LoVo (cell line): ENCODE results near the gene TMEM132D.

ENCODE experiments used
- DNase-seq: peaks from one replicate; pipeline ENCODE4 v3.0.0-alpha.2; 2016; ENCODE audit warnings: low spot score

The TMEM132D gene

DNA sequence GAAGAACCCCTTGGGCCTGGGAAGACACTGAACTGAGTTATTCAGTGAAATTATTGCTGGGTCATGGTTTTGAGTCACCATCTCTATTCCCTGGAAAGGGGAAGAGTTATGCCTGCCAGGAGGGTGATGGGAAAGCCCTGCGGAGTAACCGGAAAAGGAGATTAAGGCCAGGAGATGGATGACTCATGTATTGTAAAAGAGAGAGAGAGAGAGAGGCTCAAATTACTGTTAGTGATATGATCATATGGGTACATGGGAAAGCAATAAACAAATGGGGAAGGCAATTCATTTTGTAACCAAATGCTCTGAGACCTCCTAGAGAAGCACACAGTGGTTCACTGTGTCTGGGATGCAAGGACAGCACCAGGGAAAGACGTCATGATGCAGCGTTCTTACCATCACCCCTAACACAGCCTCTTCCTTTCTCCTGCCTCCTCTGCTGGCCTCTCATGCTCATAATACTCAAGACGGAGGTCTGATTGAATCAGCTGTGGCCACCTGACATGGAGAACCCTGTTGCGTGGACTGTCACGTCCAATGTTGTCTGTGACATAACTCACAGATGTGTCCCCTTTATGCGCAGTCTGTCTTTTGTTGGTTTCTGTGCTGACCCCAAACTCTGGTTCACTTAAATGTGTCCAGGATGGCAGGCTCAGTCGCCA lies 243.7 kb downstream of the TMEM132D start:
- DNase-seq, result no peak

DNA sequence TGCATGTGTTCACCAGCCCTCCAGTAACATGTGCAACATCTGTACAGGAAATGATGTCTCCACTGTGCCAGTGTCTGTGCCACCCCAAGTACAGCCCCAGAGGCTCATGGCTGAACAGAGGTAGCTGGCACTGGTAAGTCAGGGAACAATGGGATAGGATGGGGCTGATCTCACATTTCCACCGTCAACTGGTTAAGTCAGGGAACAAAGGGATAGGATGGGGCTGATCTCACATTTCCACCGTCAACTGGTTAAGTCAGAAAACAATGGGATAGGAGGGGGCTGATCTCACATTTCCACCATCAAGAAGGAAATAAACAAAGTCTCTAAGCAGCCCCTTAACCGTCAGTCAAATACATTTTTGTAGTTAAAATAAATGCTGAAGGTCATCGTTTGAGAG lies 246.6 kb downstream of the TMEM132D start:
- no peak for DNase-seq

DNA sequence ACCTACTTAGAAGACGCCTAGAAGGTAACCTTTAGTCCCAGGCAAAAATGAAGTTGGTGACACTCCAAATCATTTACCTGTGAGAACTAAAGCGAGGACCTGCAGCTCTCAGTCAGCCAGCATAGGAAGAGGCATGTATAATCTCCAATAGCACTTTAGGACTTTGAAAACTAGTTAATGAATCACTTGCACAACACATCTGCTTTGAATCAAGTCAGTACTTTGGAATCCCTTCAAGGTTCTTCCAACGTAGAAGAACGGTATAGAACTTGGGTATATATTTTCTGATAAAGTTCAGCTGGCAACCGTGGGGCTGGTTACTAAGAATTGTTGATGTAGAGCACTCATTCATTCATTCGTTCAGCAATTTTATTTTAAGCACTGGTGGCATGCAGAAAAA lies 251.9 kb downstream of the TMEM132D start:
- DNase-seq, result no peak

DNA sequence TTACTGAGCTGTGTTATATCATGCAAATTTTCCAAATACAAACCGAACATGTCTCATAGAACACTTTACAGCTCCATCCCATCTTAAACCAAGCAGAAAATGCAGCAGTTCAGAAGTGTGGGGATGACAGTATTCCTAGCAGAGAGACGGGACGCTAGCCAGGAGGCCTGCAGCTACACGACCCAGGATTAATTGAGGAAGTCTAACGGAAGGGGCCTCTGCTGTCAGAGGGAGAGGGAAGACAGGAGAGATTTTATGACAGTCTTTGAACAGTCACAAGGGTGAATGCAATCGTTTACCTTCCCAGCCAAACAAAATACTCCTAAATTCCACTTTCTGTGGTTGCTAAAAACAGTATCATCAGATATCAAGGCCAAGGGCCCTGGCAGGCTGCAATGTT lies 261.9 kb downstream of the TMEM132D start:
- DNase-seq, result no peak

DNA sequence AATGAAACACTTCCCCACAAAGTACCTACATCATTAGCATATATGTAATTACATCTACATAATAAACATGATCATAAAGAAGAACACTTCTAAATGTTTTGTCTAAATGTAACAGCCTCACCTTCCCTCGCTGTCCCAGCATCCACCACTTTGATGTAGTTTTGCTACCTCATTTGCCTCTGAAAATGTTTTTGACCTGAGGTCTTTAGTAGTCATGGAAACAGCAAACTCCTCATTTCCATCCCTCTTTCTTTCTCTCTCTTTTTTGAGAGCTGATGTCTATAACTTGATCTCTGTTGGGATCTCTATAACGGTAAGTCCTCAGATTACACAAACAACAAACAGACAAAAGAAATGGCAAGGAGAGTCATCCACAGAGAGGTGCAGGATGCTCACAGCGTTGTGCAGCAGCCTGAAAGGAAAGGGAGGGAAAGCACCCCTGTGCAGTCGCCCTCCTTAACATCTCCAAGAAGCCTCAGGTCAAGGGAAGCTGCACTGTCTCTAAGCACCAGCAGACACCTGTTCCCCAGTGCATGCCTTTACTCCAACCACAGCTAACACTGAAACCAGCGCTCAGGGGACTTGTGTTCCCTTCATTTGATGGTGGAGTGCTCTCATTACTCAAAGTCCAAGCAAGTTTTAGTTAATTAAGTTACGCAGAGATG lies 268.7 kb downstream of the TMEM132D start:
- no peak for DNase-seq

DNA sequence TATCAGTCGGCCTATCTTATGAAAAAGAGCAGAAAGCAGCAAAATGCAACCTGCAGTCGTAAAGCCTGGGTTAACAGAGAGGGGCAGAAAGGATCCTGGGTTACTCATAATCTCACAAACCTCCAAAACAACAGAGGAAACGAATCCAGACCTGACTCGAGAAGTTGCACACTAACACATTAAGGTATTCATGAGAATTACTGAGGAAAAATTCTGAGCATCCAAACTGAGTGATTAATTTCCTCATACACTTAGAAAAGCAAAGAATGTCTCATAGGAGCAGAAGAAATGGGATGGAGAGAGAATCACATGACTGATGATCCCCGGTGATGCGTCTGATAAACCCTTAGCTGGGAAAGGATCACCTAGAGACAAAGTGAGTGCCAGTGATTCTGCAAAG lies 272.5 kb downstream of the TMEM132D start:
- no peak for DNase-seq

DNA sequence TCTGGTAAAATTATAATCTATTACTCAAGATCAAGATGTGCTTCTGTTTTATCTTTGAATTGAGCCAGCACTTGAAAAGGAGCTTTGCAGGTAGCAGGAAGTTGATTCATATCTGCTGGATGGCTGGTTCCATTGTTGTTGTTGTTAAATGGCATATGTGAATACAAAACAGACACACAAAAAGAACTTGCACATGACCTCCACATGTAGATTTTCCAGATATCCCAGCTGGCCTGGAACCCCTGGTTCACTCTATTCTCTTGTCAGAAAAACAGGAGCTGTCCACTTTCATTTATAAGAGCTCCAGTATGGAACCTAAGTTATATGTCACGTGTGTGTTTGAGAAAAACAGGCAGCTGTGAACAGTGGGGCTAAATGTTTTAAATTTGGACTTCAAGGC lies 273.9 kb downstream of the TMEM132D start:
- DNase-seq, result no peak

DNA sequence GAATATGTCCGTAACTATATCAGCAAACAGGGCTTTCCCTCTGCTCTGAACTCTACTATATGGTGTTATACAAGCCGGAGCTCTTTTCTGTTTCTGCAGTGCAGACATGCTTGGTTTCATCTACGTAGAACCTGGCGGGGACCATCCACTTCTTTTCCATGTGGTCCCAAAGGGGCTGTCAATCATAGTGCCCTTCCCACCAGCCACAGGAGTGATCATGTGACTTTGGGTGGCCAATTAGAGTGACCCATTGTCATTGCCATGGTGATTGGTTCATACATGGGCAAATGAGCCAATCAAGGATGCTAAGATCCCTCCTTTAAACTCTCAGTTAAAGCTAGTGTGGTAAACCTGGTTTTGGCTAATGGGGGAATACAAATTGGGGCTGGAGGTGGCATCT lies 281.3 kb downstream of the TMEM132D start:
- no peak for DNase-seq

DNA sequence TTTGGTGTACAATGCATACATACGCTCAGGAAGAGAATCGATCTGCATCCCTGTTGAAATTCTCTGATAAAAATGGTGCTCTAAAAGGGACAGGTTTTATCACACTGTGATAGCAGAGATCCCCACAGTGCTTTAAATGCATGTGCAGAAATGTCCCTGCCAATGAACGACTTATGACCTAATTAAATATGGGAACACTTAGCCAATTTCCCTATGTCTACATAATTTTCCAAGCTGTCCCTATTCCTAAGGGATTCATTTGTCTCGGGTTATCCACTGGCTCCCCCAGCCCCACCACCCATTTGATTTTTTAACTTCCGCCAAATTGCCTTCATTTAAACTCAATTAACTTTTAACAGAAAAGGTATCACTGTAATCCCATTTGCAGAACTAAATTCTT lies 284.6 kb downstream of the TMEM132D start:
- DNase-seq, result no peak

DNA sequence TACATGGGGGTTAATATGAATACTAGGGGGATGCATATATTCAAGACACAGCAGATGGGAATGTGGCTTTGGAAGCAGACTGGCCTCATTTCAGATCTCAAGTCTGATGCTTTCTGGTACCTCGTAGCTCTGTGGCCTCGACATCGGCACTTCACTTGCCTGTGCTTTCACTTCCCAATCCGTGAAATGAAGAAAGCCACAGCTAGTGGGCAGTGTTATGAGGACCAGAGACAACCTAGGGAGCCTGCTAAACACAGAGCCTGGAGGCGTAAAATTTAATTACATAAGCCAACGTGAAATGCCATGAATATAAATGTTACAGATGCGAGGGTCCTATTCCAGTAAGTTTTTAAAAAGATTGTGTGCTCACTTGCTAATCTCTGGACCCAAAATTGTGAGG lies 286.0 kb downstream of the TMEM132D start:
- DNase-seq, result no peak

DNA sequence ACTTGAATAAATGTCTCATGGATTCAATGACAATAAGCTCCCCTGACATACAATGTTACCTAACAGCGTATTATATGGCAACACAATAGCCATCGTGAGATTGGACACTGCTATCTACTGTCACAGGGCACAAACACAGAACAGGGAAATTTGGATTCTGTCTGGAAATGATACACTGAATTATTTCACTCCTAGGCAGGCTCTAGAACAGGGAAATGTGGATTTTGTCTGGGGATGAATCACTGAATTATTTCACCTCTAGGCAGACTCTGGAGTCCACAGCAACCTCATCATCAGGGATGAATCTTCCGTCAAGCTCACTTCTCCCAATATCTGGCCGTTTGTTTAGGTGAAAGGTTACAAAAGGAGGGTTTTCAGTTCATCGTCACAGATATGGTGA lies 288.8 kb downstream of the TMEM132D start:
- DNase-seq, result no peak

DNA sequence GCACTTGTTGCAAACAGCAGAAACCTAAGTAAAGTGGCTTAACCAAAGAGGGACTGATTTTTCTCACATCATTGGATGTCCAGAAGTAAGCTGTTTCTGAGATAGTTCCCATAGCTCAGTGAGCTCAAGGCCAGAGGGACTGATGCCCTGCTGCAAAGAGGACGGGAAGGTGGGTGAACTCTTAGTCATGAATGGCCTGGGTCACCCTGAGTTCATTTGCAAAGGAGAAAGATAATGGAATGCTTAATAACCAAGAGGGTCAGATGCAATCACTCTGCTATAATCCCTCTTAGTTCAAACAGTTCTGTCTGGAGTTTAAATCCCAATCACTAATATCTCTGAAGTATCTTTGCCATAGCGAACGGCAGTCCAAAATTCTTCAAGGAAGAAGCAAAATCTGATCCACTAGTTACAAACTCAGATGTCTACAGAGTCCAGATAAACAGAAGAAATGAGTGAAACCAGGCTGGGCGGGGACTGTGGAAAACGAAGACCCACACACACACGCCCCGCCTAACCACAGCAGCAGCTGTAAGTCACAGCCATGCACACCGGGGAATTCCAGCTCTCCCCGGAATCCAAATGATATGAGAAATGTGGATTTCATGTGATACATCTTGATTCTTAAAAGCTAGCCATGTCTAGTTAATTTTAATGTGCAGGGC lies 289.5 kb downstream of the TMEM132D start:
- DNase-seq, result no peak

DNA sequence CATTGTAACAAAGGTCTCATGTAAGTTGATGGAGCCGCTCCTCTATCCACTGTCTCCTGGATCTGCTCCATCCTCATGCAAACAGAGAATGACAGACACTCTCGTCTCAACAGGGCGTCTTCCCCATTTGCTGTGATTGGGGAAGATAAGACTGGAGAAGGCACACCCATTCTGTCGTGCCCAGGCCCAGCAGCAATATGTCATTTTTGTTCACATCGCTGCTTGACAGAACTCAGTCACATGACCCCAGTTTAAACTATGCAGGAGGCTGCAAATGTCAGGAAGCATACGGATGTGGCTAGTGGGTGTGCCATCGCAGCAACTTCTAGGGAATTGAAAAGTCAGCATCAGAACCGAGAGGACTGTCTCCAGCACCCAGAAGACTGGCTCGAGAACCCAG lies 290.5 kb downstream of the TMEM132D start:
- no peak for DNase-seq

DNA sequence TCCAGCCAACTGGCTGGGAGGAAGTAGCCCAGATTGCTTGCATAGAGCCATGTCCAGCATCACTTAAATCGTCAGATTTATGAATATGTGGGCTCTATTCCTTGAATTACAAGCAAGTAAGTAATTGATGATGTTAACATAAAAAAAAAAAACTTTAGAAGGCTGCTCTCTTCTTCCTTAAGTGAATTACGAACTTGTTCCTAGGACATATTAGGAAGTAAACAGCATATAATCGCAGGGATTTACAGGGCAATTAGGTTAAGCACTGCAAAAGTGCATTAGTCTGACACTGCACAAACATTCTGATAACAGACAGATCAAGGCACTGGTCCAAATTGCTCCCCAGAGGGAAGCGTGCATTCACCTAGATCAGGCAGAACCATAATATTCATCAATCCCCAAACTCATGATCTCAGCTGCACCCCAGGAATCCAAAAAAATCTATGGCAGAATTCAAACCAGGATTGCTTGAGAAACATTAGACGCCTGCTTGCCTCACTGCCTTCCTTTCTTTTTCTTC lies 293.2 kb downstream of the TMEM132D start:
- DNase-seq, result no peak

DNA sequence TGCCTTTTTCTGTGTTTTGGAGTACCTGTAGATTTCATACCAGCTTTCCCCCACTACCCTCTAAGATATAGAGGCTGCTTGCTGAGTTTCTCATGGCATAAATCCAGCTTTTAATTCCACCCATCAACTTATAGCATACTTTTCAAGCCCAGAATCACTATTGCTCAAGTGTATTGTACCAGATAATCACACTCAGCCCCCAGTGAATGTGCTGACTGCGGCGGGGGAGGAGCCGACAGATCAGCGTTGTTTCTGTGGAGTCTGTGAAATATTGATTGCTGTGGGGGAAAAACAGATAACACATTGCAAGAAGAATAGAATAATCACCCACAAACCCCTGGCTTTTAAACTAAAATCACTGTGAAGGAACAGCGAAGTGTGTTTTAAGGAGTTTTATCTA lies 296.1 kb downstream of the TMEM132D start:
- no peak for DNase-seq

DNA sequence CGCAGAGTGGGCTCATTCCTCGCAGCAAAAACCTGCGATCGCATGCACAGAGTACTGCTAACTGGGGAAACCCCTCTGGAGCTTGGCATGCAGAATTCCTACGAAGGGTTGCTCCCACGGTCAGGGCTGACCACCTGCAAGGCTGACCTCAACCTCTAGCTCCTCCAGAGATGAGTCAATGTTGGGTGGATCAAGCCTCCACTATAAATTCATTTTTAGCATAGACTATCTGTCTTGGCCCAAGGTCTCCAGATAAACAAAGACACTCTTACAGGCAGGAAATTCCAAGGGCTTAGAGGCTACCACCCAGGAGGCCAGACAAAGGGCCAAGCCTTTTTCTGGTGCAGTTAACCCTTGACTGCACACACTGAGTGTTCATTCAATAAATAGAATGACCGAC lies 296.5 kb downstream of the TMEM132D start:
- peak; percentile 23 for DNase-seq

DNA sequence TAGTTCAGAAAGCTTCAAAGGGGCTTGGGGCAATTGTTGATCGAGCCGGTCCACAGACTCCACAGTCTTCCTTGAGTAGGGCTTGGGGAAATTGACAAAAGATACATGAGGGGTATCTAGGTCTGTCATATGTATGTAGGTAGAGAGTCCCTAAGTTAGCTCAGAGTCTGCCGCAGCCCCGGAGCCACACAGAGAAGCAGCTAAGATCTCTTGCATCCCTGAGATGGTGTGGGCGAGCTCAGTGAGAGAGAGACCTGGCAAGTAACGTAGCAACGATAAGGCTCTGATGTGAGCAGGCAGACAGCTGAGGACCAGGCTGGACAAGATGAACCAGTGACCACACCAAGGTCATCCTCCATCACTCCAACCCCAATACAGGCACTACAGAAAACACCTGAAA lies 297.6 kb downstream of the TMEM132D start:
- DNase-seq, result no peak

DNA sequence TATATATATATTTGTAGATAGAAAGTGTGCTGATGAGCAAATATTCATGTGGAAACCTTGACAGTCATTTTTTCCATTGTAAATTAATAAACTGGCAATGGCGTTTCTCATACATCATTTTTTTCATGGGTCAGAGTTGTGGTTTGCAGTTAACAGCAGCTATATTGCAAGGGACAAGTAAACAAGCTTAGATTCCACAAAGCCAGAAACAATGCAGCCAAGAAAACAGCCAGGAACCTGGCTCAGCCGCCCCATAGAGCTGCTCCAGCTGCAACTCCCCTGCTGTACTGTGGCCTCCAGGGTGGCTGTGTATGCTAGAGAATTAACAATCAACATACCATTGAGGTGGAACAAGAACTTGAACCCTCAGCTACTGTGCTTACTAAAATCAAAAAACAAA lies 298.2 kb downstream of the TMEM132D start:
- DNase-seq, result no peak

DNA sequence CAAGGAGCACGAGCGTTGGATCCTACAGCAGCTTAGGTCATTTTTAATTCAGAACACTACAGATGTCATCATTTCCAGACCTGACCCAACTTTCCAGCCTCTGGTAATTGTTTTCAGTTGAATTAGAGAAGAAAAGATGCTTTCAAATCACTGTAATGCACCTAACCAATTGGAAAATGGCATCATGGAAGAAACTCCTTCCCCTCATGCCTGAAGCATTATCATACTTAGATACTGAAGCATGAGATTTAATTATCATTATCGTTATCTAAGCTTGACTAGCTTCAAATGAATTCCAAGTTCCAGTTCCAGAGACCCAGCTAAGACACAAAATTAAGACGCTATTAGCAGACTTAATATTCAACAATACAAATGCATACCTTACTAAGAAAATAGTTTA lies 299.3 kb downstream of the TMEM132D start:
- DNase-seq, result no peak

DNA sequence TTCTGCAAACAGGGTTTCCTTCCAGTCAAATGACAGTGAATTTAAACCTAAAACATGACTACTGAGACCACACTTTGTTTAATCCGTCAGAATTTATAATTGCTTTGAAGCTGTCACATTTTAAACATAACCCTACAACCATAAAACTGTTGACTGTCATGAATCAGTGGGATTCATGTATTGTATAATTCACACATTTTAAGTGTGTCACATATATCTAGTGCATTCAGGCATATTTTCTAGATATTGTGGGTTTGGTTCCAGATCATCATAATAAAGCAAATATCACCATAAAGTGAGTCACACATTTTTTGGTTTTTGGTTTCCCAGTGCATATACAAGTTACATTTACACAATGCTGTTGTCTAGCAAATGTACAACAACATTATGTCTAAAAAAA lies 304.4 kb downstream of the TMEM132D start:
- no peak for DNase-seq

DNA sequence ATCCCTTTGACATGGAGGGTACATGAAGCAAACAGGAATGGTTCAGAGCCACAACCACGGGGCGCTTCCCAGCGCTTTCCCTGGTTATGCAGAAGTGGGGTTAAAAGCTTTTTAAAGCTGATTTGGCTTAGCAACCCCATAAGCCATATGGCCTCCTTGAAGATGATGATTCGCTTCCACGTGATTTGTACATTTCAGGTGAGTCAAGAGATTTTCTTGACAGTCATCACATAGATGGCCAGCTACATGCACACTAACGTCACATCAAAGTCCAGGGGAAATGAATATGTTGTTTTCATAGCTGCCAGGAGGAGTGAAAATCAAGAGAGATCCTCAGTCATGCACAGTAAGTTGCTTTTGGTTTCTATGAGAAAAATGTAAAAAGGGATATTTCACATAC lies 309.7 kb downstream of the TMEM132D start:
- no peak for DNase-seq

DNA sequence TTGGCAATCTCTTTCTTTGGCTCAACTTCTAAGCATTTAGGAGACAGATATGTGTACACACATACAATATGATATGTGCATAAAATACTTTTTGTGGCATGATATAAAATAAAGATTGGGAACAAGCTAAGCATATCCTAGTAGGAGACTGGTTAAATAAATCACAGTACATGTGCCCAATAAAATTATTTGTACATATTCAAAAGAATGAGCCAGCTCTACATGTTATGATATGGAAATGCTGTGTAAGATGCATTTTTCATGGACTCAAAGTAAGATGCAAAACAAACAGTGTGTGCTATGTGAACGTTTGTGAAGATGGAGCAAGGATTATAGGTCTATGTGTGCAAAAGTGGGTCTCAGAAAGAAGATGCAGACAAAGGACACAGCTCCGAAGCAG lies 311.4 kb downstream of the TMEM132D start:
- no peak for DNase-seq

DNA sequence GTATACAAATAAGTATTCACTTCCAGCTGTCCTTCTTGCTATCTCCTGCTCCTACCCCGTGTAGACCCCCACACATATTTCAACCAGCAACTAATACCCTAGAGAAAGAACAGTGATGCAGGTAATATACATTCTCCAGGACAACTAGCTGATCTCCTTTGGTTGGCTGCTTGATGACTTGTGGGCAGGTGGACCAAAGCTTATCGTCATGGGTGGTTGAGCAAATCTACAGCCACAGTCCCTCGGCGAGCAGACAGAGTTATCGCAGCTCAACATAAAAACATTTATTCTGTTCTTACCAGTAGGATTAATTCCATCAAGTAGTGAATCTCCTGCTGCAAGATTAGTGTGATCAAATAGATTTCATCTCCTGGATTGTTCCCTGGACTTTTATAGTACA lies 314.3 kb downstream of the TMEM132D start:
- DNase-seq, result no peak
